IMR-90 (cell line): ENCODE results near the gene RAB43. TPM values are rescaled to one million over a fixed set of nuclear protein-coding genes. Genes with fewer than 3 reads are reported as not detected.

Source experiments
- ATAC-seq: fragments of 200-7000 bp; cut with Tn5 transposase; 2 replicates; pipeline ENCODE4 v1.9.1; 2020; ENCODE audit warnings: low read depth, mild to moderate bottlenecking, moderate library complexity
- BruUV-seq: library from RNA; stranded (reverse); fragments of 400-500 nt; replicated peaks from 2 replicates; lab custom pipeline; 2021; lab: Mats Ljungman, UMichigan
- CTCF ChIA-PET: fragments of 300-600 bp; formaldehyde crosslinking; extraction: SDS; loops from one replicate; lab custom pipeline; 2021; ENCODE audit warnings: antibody characterized with exemption; lab: Yijun Ruan, JAX
- POLR2A ChIA-PET: fragments of 300-600 bp; sonication (Branson Sonifier 250); formaldehyde crosslinking; loops from one replicate; lab custom pipeline; 2022; ENCODE audit warnings: antibody characterized with exemption; ENCODE audit not compliant: unreplicated experiment; lab: Charles Lee
- DNase-seq: peaks from one replicate; pipeline ENCODE4 v3.0.0; 2013
- H2AFZ ChIP-seq: replicated peaks from 2 replicates; pipeline ENCODE3; 2013; ENCODE audit warnings: low read length, mild to moderate bottlenecking; ENCODE audit not compliant: poor library complexity
- H2AK5ac ChIP-seq: 2 replicates; pipeline ENCODE4 v1.6.1; 2013; ENCODE audit warnings: low read depth, low read length, inconsistent platforms
- H2AK9ac ChIP-seq: replicated peaks from 2 replicates; pipeline ENCODE3; 2013; ENCODE audit warnings: mild to moderate bottlenecking, low read depth, low read length, moderate library complexity; ENCODE audit not compliant: poor library complexity
- H2BK120ac ChIP-seq: 2 replicates; pipeline ENCODE4 v1.6.1; 2013; ENCODE audit warnings: low read depth, low read length, inconsistent platforms
- H2BK15ac ChIP-seq: 3 replicates; pipeline ENCODE4 v1.6.1; 2013; ENCODE audit warnings: low read depth, low read length, inconsistent platforms
- H2BK20ac ChIP-seq: 2 replicates; pipeline ENCODE4 v1.6.1; 2013; ENCODE audit warnings: low read depth, mild to moderate bottlenecking, inconsistent platforms, low read length, moderate library complexity
- H2BK5ac ChIP-seq: 2 replicates; pipeline ENCODE4 v1.6.1; 2013; ENCODE audit warnings: mild to moderate bottlenecking, low read depth, low read length, inconsistent platforms; ENCODE audit not compliant: poor library complexity, severe bottlenecking
- H3K14ac ChIP-seq: replicated peaks from 2 replicates; pipeline ENCODE4 v1.6.1; 2013; ENCODE audit warnings: low read depth, low read length, inconsistent platforms
- H3K18ac ChIP-seq: 2 replicates; pipeline ENCODE4 v1.6.1; 2013; ENCODE audit warnings: low read depth, low read length, control low read depth
- H3K23ac ChIP-seq: 2 replicates; pipeline ENCODE4 v1.6.1; 2013; ENCODE audit warnings: low read depth, low read length, inconsistent platforms
- H3K27ac ChIP-seq: 2 replicates; pipeline ENCODE4 v1.5.1; 2013; ENCODE audit warnings: mild to moderate bottlenecking, control low read depth, low read length; ENCODE audit not compliant: insufficient read depth
- H3K27me3 ChIP-seq: 2 replicates; pipeline ENCODE4 v1.6.1; 2013; ENCODE audit warnings: low read length; ENCODE audit not compliant: control insufficient read depth, insufficient read depth
- H3K36me3 ChIP-seq: 2 replicates; pipeline ENCODE4 v1.6.1; 2013; ENCODE audit warnings: low read length, mixed read lengths; ENCODE audit not compliant: control insufficient read depth, insufficient read depth
- H3K4ac ChIP-seq: 2 replicates; pipeline ENCODE4 v1.6.1; 2013; ENCODE audit warnings: low read depth, low read length, inconsistent platforms
- H3K4me1 ChIP-seq: 2 replicates; pipeline ENCODE4 v1.6.1; 2013; ENCODE audit warnings: low read length, mixed read lengths; ENCODE audit not compliant: control insufficient read depth, insufficient read depth
- H3K4me2 ChIP-seq: 2 replicates; pipeline ENCODE4 v1.6.1; 2013; ENCODE audit warnings: low read depth, mild to moderate bottlenecking, control low read depth, low read length, moderate library complexity
- H3K4me3 ChIP-seq: 2 replicates; pipeline ENCODE4 v1.5.1; 2013; ENCODE audit warnings: low read depth, mild to moderate bottlenecking, control low read depth, low read length, moderate library complexity; ENCODE audit not compliant: insufficient read depth
- H3K56ac ChIP-seq: 2 replicates; pipeline ENCODE4 v1.6.1; 2013; ENCODE audit warnings: low read length, inconsistent platforms; ENCODE audit not compliant: insufficient read depth; ENCODE audit errors: extremely low read depth
- H3K79me1 ChIP-seq, 2 experiments: 2 replicates each; pipeline ENCODE4 v1.6.1; 2013; ENCODE audit warnings: low read length in 2 of 2, inconsistent platforms in 1 of 2, low read depth in 1 of 2
- H3K9ac ChIP-seq: 2 replicates; pipeline ENCODE4 v1.6.1; 2013; ENCODE audit warnings: low read depth, low read length, control low read depth
- H3K9me1 ChIP-seq: 2 replicates; pipeline ENCODE4 v1.6.1; 2013; ENCODE audit warnings: low read length, inconsistent platforms; ENCODE audit not compliant: insufficient read depth
- H3K9me3 ChIP-seq: 2 replicates; pipeline ENCODE4 v1.6.1; 2013; ENCODE audit warnings: low read length; ENCODE audit not compliant: control insufficient read depth, insufficient read depth
- H4K20me1 ChIP-seq: 2 replicates; pipeline ENCODE4 v1.6.1; 2013; ENCODE audit warnings: low read length, inconsistent platforms; ENCODE audit not compliant: insufficient read depth
- H4K5ac ChIP-seq: 2 replicates; pipeline ENCODE4 v1.6.1; 2013; ENCODE audit warnings: mild to moderate bottlenecking, low read depth, low read length, control low read depth
- H4K8ac ChIP-seq, 2 experiments: 2 replicates each; pipeline ENCODE4 v1.6.1; 2013; ENCODE audit warnings: low read depth in 2 of 2, low read length in 2 of 2, control low read depth in 1 of 2, inconsistent platforms in 1 of 2
- H4K91ac ChIP-seq: 2 replicates; pipeline ENCODE4 v1.6.1; 2013; ENCODE audit warnings: low read depth, low read length, inconsistent platforms; ENCODE audit not compliant: insufficient read depth
- BHLHE40 ChIP-seq: fragments of 150-350 bp; IDR thresholded peaks from 2 replicates; pipeline ENCODE4 v1.6.1; 2016; ENCODE audit warnings: mild to moderate bottlenecking, low read depth, low read length
- CEBPB ChIP-seq: IDR thresholded peaks from 2 replicates; pipeline ENCODE4 v1.6.1; 2012; ENCODE audit warnings: low read depth, low read length, improper control_type of control experiment
- FOS ChIP-seq: fragments of 150-350 bp; IDR thresholded peaks from 2 replicates; pipeline ENCODE4 v1.6.1; 2016; ENCODE audit warnings: low read depth, low read length
- NFE2L2 ChIP-seq: fragments of 150-350 bp; IDR thresholded peaks from 2 replicates; pipeline ENCODE4 v1.6.1; 2016; ENCODE audit warnings: low read depth, mild to moderate bottlenecking, low read length
- POLR2A ChIP-seq: IDR thresholded peaks from 2 replicates; pipeline ENCODE4 v1.6.1; 2012; ENCODE audit warnings: mild to moderate bottlenecking, low read depth, low read length
- RAD21 ChIP-seq: IDR thresholded peaks from 2 replicates; pipeline ENCODE4 v1.6.1; 2012; ENCODE audit warnings: low read length, improper control_type of control experiment
- SMC3 ChIP-seq: fragments of 150-350 bp; IDR thresholded peaks from 2 replicates; pipeline ENCODE4 v1.6.1; 2016; ENCODE audit warnings: low read depth, mild to moderate bottlenecking, antibody characterized with exemption, low read length, moderate library complexity
- USF2 ChIP-seq: fragments of 150-350 bp; IDR thresholded peaks from 2 replicates; pipeline ENCODE4 v1.6.1; 2017; ENCODE audit warnings: mild to moderate bottlenecking, antibody characterized with exemption, low read length, low read depth
- WGBS, 2 experiments: methylation state at CpG; one replicate each; pipeline versions ENCODE4 v1.1.5 to v1.1.7; 2013; ENCODE audit warnings: missing lambda C conversion rate in 2 of 2; ENCODE audit not compliant: insufficient read length in 1 of 2; ENCODE audit errors: extremely low coverage in 2 of 2; 5-methylcytosine and 5-hydroxymethylcytosine counted together
- dilution Hi-C: fragments of 300-500 bp; cut with HindIII; formaldehyde crosslinking; loops from one replicate; pipeline ENCODE4 v1.14.3; 2018; ENCODE audit warnings: low sequenced_read_pairs; ENCODE audit not compliant: unreplicated experiment
- in situ Hi-C: fragments of 300-500 bp; cut with MboI; formaldehyde crosslinking; loops from 3 replicates; pipeline ENCODE4 v1.14.3; 2019; ENCODE audit warnings: low sequenced_read_pairs, inconsistent platforms, mixed read lengths
- intact Hi-C: fragments of 100-400 bp; cut with micrococcal nuclease; formaldehyde crosslinking; loops from 2 replicates; pipeline ENCODE4 v1.10.0; 2022
- polyA plus RNA-seq, 3 experiments: library from polyadenylated mRNA; depleted of rRNA; stranded (reverse); fragments of >200 nt; gene quantifications; 2 replicates each; pipeline ENCODE4 v1.2.3, GENCODE V29; 2012; ENCODE audit warnings: low replicate concordance in 1 of 3
- total RNA-seq: library from RNA; depleted of rRNA; stranded (reverse); fragments of >200 nt; gene quantifications from 2 replicates; pipeline ENCODE4 v1.2.3, GENCODE V29; 2012
- TF ChIP-seq, protein P1 (sequence below): fragments of 150-350 bp; IDR thresholded peaks from 2 replicates; pipeline ENCODE4 v1.6.1; 2016; ENCODE audit warnings: low read depth, mild to moderate bottlenecking, low read length, moderate library complexity, borderline replicate concordance
- TF ChIP-seq, protein P2 (sequence below): conservative IDR thresholded peaks from 2 replicates; pipeline ENCODE4 v1.5.1; 2012; ENCODE audit warnings: mild to moderate bottlenecking, low read depth, low read length, improper control_type of control experiment

Gene RAB43
- total and polyA plus RNA-seq, 2 of the 4 experiments (the other 2 are of a cell fraction), result 9.9 to 14.0 TPM

DNA sequence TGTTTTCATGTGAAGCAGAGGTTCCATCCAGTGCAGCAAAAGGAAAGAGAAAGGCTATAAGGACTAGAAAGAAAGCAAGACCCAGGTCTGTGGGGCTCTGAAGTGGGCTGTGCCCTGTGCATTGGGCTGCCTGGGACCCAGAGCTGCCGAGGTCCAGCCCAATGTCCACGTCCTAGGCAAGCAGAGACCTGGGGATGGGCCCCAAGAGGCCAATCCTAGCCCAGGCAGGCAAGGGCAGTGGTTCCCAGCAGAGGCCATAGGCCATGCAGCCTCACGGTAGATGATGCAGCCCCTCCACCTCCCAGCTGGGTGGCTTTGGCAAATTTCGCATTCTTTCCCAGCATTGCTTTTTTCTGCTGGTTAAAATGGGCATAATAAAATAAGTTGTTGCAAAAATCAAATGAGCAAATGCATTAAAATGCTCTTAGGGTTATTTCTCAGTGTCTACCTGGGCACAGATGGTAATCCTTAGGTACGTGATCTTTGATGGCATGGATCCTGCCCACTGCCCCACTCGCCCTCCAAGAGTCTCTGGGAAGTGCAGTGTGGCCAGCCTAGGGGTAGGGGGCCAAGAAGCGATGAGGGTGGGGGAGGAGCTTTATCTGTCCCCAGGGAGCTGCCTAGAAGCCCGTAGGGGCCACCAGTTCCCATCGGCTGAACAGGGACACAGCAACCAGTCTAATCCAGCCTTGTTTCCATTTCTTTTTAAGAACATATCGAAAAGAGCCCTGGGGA, 83.3 kb downstream of the RAB43 start:
- DNase-seq, result no peak
- no TSS peak for BruUV-seq
- POLR2A ChIA-PET, result no interaction called here

More for the DNA sequence above, 83.3 kb downstream of the RAB43 start:
- Histone ChIP-seq H2AK5ac (no peak overlapping the region), H2BK15ac (no peak overlapping the region), H3K36me3 (no peaks in the 10 kb centered on the region), H2BK120ac (no peak overlapping the region), H3K9me3 (peaks cover 2% of the 10 kb centered on the region; the same call in 1 of the 2 replicates), H3K56ac (no peak overlapping the region), H4K91ac (no peak overlapping the region), H3K9ac (no peak overlapping the region), H2AK9ac (no peak overlapping the region), H3K4me2 (no peak overlapping the region), H3K23ac (no peak overlapping the region), H3K79me1 (no peaks in the 10 kb centered on the region), H2AFZ (no peak overlapping the region), H3K4ac (no peak overlapping the region), H3K27ac (no peak overlapping the region), H3K27me3 (peaks cover 44% of the 10 kb centered on the region), H3K4me3 (no peak overlapping the region), H3K9me1 (no peaks in the 10 kb centered on the region), H4K8ac (no peak overlapping the region), H4K5ac (no peak overlapping the region), H2BK5ac (no peak overlapping the region), H3K4me1 (peaks cover 2% of the 10 kb centered on the region; the same call in 1 of the 2 replicates), H3K18ac (no peak overlapping the region), H4K20me1 (peaks cover 5% of the 10 kb centered on the region; the same call in 1 of the 2 replicates), H2BK20ac (no peak overlapping the region), H3K14ac (no peak overlapping the region)
- TF ChIP-seq SMC3 (no peak), FOS (no peak), RAD21 (no peak), NFE2L2 (no peak), POLR2A (no peak), USF2 (no peak), CEBPB (no peak), BHLHE40 (no peak)
- TF ChIP-seq, protein P1, sequence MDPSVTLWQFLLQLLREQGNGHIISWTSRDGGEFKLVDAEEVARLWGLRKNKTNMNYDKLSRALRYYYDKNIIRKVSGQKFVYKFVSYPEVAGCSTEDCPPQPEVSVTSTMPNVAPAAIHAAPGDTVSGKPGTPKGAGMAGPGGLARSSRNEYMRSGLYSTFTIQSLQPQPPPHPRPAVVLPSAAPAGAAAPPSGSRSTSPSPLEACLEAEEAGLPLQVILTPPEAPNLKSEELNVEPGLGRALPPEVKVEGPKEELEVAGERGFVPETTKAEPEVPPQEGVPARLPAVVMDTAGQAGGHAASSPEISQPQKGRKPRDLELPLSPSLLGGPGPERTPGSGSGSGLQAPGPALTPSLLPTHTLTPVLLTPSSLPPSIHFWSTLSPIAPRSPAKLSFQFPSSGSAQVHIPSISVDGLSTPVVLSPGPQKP, result no peak
- TF ChIP-seq, protein P2, sequence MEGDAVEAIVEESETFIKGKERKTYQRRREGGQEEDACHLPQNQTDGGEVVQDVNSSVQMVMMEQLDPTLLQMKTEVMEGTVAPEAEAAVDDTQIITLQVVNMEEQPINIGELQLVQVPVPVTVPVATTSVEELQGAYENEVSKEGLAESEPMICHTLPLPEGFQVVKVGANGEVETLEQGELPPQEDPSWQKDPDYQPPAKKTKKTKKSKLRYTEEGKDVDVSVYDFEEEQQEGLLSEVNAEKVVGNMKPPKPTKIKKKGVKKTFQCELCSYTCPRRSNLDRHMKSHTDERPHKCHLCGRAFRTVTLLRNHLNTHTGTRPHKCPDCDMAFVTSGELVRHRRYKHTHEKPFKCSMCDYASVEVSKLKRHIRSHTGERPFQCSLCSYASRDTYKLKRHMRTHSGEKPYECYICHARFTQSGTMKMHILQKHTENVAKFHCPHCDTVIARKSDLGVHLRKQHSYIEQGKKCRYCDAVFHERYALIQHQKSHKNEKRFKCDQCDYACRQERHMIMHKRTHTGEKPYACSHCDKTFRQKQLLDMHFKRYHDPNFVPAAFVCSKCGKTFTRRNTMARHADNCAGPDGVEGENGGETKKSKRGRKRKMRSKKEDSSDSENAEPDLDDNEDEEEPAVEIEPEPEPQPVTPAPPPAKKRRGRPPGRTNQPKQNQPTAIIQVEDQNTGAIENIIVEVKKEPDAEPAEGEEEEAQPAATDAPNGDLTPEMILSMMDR, result no peak
- in situ Hi-C loops (no loop called here), dilution Hi-C loops (no loop called here), intact Hi-C loops (no loop called here)
- 25% methylated on average over 2 of the region's 10 CpGs; no CpG with 5 or more reads in 1 of the 2 experiments for WGBS, 2 experiments
- ATAC-seq, result no peak
- CTCF ChIA-PET, result no interaction called here
